GM18870 (cell line): ENCODE results near the gene ICAM3.

Experiments
- ATAC-seq: cut with Tn5 transposase; IDR thresholded peaks from one replicate; pipeline ENCODE4 v1.9.1; 2021; ENCODE audit warnings: moderate library complexity; ENCODE audit not compliant: unreplicated experiment

ICAM3 gene

DNA sequence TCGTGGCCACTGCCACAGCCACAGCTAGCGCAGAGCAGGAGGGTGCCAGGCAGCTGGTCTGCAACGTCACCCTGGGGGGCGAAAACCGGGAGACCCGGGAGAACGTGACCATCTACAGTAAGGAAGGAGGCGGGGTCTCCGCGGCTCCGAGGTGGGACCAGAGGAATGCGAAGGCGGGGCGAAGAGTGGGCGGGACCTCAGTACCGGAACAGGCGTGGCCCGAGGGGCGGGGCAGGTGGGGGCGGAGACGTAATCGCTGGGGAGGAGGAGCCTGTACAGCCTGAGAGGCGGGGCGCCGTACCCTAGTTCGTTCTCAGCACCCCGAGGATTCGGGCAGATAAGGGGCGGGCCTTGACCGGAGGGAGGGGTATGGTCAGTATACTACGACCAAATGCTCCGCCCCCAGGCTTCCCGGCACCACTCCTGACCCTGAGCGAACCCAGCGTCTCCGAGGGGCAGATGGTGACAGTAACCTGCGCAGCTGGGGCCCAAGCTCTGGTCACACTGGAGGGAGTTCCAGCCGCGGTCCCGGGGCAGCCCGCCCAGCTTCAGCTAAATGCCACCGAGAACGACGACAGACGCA lies 47.1 kb downstream of the ICAM3 start:
- no peak for ATAC-seq

DNA sequence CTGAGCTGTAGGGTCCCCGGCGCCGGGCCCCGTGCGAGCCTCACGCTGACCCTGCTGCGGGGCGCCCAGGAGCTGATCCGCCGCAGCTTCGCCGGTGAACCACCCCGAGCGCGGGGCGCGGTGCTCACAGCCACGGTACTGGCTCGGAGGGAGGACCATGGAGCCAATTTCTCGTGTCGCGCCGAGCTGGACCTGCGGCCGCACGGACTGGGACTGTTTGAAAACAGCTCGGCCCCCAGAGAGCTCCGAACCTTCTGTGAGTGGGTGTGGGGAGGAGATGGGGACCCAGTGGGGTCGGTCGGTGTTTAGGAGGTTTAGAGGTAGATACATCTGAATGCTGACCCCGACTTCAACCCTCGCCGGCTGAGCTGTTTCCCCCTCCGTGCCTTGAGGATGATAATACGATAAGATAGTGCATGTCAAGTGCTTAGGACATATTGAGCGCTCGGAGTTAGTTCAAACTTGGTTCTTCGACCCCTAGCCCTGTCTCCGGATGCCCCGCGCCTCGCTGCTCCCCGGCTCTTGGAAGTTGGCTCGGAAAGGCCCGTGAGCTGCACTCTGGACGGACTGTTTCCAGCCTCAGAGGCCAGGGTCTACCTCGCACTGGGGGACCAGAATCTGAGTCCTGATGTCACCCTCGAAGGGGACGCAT lies 47.7 kb downstream of the ICAM3 start:
- no peak for ATAC-seq

DNA sequence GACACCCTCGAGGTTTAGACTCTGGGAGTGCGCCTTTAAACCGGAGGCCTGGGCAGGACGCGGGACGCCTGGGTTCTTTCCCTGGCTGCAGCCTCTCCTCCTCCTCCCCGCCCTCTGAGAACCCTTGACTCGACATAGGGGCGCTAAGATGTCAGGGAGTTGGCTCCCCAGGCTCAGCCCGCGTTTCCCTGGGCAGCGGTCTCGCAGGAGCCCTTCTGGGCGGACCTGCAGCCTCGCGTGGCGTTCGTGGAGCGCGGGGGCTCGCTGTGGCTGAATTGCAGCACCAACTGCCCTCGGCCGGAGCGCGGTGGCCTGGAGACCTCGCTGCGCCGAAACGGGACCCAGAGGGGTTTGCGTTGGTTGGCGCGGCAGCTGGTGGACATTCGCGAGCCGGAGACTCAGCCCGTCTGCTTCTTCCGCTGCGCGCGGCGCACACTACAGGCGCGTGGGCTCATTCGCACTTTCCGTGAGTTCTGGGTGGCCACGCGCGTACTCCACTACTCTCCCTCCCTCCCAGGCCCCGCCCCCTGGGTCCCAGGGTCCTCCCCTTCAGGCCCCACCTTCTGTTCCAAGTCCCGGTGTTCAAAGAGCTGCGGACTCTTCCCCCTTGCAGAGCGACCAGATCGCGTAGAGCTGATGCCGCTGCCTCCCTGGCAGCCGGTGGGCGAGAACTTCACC lies 48.4 kb downstream of the ICAM3 start:
- no peak for ATAC-seq

DNA sequence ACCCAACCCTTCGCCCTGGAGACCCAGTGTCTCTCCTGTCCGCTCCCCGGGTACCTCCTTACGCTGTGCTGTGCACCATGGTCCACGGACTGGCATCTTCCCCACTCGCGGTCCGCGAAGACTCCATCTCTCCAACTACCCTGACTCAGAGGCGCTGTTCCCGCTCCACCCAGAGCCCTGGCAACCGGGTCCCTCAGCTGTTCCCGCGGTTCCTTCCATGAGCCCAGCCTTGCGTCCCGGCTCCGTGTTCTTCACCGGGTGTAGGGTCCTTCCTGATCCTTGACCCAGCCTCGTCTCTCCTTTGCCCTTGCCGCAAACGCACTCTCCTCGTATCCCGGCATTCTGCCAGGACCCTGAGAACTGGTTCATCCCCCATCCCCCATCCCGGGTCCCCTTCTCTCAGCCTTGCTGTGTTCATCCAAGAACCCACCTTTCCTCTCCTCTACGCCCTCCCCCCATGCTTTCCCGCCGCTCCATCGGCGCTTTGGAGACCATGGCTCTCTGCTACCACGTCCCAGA lies 49.0 kb downstream of the ICAM3 start:
- ATAC-seq = no peak

DNA sequence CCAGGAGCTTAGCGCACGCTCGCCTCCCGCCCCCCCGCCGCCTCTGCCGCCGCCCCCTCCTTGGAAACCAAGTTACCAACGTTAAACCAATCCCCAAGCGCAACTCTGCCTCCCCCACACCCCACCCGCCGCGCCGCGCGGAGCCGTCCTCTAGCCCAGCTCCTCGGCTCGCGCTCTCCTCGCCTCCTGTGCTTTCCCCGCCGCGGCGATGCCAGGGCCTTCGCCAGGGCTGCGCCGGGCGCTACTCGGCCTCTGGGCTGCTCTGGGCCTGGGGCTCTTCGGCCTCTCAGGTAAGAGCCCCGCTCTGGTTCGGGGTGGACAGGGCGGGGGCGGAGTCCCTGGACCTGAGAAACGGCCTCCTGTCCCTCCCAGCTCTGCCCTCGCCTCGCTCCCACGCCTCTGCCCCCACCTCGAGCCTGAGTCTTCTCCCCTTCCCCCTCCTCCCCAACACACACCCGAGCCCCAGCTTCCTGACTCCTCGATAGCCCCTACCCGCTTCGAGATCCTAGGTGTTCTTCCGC lies 49.5 kb downstream of the ICAM3 start, which contains the start of gene ICAM5:
ICAM5 (plus strand) TSS at position 117 of the 521 bp plus-strand sequence; CDS start at position 209, 92 bp downstream.
- ATAC-seq = no peak

DNA sequence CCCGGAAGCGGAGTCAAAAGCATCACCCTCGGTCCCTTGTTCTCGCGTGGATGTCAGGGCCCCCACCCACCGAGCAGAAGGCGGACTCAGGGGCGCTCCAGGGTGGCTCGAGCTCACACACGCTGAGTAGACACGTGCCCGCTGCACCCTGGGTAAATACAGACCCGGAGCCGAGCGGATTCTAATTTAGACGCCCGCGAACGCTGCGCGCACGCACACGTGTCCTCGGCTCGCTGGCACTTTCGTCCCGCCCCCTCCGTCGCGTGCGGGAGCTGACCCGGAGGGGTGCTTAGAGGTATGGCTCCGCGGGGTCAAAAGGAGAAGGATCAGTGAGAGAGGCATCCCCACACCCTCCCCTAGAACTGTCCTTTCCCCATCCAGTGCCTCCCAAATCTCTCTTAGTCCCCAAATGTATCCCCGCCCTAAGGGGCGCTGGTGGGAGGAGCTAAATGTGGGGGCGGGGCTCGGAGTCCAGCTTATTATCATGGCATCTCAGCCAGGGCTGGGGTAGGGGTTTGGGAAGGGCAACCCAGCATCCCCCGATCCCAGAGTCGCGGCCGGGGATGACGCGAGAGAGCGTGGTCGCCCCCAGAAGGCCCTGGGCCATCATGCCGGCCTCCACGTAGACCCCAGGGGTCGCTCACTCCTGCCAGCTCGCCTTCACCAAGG lies 50.1 kb downstream of the ICAM3 start:
- ATAC-seq = no peak

DNA sequence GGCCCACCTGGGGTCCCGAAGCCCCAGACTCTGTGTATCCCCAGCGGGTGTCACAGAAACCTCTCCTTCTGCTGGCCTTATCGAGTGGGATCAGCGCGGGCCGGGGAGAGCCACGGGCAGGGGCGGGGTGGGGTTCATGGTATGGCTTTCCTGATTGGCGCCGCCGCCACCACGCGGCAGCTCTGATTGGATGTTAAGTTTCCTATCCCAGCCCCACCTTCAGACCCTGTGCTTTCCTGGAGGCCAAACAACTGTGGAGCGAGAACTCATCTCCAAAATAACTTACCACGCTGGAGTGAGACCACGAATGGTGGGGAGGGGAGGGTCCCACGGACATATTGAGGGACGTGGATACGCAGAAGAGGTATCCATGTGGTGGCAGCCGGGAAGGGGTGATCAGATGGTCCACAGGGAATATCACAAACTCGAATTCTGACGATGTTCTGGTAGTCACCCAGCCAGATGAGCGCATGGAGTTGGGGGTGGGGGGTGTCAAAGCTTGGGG lies 50.7 kb downstream of the ICAM3 start:
- no peak for ATAC-seq

DNA sequence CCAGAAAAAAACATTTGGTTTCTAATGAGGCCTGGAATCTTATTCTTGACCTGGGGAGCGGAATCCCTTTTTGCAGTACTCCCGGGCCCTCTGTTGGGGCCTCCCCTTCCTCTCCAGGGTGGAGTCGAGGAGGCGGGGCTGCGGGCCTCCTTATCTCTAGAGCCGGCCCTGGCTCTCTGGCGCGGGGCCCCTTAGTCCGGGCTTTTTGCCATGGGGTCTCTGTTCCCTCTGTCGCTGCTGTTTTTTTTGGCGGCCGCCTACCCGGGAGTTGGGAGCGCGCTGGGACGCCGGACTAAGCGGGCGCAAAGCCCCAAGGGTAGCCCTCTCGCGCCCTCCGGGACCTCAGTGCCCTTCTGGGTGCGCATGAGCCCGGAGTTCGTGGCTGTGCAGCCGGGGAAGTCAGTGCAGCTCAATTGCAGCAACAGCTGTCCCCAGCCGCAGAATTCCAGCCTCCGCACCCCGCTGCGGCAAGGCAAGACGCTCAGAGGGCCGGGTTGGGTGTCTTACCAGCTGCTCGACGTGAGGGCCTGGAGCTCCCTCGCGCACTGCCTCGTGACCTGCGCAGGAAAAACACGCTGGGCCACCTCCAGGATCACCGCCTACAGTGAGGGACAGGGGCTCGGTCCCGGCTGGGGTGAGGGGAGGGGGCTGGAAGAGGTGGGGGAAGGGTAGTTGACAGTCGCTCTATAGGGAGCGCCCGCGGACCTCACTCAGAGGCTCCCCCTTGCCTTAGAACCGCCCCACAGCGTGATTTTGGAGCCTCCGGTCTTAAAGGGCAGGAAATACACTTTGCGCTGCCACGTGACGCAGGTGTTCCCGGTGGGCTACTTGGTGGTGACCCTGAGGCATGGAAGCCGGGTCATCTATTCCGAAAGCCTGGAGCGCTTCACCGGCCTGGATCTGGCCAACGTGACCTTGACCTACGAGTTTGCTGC lies 52.4 kb downstream of the ICAM3 start, which contains the start of gene ICAM4:
ICAM4 (plus strand) TSS at position 153 of the 935 bp plus-strand sequence; CDS start at position 211, 58 bp downstream.
- no peak for ATAC-seq

DNA sequence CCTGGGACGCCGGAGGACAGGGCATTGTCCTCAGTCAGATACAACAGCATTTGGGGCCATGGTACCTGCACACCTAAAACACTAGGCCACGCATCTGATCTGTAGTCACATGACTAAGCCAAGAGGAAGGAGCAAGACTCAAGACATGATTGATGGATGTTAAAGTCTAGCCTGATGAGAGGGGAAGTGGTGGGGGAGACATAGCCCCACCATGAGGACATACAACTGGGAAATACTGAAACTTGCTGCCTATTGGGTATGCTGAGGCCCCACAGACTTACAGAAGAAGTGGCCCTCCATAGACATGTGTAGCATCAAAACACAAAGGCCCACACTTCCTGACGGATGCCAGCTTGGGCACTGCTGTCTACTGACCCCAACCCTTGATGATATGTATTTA lies 54.0 kb downstream of the ICAM3 start:
- no peak for ATAC-seq

DNA sequence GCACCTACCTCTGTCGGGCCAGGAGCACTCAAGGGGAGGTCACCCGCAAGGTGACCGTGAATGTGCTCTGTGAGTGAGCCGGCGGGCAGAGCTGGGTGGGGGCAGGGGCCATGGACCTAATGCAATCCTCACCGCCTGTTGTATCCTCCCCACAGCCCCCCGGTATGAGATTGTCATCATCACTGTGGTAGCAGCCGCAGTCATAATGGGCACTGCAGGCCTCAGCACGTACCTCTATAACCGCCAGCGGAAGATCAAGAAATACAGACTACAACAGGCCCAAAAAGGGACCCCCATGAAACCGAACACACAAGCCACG lies 54.5 kb downstream of the ICAM3 start:
- no peak for ATAC-seq

DNA sequence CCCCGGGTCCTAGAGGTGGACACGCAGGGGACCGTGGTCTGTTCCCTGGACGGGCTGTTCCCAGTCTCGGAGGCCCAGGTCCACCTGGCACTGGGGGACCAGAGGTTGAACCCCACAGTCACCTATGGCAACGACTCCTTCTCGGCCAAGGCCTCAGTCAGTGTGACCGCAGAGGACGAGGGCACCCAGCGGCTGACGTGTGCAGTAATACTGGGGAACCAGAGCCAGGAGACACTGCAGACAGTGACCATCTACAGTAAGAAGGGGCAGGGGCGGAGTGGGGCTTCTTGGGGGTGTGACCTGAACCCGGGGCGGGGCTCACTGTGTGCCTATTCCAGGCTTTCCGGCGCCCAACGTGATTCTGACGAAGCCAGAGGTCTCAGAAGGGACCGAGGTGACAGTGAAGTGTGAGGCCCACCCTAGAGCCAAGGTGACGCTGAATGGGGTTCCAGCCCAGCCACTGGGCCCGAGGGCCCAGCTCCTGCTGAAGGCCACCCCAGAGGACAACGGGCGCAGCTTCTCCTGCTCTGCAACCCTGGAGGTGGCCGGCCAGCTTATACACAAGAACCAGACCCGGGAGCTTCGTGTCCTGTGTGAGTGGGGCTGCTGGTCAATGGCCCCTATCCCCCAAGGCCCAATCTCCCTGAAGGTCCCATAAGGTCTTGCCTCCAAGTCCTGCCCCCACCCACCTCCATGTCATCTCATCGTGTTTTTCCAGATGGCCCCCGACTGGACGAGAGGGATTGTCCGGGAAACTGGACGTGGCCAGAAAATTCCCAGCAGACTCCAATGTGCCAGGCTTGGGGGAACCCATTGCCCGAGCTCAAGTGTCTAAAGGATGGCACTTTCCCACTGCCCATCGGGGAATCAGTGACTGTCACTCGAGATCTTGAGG lies 55.1 kb downstream of the ICAM3 start:
- no peak for ATAC-seq
